Endometrial microvascular endothelial cells (primary cell): ENCODE results near the gene ALX4. TPM values are rescaled to one million over a fixed set of nuclear protein-coding genes. Genes with fewer than 3 reads are reported as not detected.

Experiments
- in situ Hi-C: cut with HindIII; loops from 2 replicates; pipeline ENCODE4 v1.10.0; 2017; ENCODE audit warnings: low sequenced_read_pairs, low pct_unique_long_range_greater_than_20kb; ENCODE audit errors: inconsistent ontology term
- total RNA-seq: library from RNA; depleted of rRNA; stranded (reverse); fragments of >200 nt; gene quantifications from one replicate; pipeline ENCODE4 v1.2.3, GENCODE V29; 2015; ENCODE audit errors: inconsistent ontology term

Gene ALX4
- total RNA-seq, 1 donor from 2014 or later, result not detected

DNA sequence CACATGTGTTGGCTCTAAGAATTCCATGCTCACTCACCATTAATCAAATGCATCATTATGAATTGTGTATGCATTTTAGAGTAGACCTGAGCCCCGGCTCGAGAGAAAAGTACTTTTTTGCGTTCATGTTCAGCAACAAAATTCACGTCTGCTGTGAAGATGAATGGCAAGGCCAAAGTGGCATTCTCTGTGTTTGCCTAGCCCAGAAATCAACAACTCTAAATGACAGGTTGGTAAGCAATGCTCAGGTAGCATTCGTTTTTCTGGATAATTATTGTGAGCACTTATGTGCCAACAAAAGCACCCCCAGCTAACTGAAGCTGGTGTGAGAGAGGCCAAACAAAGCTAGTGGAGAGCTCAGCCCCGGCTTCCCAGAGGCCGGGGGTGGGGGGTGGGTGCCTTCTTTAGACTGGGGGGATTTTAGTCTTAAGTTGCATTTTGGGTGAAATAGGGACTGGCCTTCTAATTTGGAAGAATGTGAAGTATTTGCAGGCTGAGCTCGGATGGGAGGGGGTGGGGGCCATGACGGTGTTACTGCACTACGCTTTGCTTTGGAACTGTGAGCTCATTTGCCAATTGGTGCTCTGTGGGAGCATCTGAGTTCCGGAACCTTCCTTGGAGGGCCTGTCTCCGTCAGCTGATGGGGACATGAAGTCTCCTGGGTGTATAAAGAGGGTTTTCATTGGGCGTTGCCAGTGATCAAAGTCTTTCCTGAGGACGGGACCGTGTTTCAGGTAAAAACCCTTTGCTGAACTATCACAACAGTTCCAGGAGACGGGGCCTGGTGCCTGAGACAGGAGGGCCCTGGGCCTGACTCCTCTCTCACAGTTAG, 29.0 kb upstream of the ALX4 start:
- in situ Hi-C loops, result no loop called here

- in situ Hi-C loops, result no loop called here
Observed at GRCh38 chr11:44338026-44338425, 28.1 kb upstream of the ALX4 start.

- in situ Hi-C loops, result no loop called here
Observed at GRCh38 chr11:44335919-44336318, 26.0 kb upstream of the ALX4 start.

- in situ Hi-C loops, result no loop called here
Observed at GRCh38 chr11:44335052-44335760, 25.3 kb upstream of the ALX4 start.

DNA sequence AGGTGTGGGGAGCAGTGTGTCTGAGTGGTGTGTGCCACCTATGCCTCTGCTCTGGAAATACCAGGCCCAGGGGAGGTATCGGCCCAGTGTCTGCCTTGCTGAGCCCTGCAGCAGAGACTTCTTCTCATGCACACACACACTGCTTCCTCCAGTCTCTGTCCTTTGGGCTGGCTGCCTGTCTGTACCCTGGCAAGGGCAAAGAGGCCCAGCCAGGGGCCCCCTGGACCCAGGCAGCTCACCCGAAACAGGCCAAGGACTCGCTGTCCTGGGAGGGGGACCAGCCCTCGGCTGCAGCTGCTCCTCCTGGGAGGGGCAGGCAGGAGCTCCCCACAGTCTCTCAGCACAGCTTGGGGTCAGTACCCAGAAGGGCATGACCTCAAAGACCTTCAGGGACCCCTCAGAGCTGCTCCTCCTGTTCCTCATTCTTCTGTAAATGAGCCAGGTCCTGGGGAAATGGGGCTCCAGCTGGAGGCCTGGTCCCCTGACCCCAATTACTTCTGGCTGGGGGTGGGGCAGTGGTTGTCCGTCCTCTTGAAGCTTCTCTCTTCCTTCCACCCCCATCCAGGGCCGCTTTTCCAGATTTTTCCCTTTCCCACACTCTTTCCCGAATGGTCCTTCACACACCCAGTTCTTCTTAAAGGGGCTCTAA, 24.5 kb upstream of the ALX4 start:
- in situ Hi-C loops, result no loop called here

DNA sequence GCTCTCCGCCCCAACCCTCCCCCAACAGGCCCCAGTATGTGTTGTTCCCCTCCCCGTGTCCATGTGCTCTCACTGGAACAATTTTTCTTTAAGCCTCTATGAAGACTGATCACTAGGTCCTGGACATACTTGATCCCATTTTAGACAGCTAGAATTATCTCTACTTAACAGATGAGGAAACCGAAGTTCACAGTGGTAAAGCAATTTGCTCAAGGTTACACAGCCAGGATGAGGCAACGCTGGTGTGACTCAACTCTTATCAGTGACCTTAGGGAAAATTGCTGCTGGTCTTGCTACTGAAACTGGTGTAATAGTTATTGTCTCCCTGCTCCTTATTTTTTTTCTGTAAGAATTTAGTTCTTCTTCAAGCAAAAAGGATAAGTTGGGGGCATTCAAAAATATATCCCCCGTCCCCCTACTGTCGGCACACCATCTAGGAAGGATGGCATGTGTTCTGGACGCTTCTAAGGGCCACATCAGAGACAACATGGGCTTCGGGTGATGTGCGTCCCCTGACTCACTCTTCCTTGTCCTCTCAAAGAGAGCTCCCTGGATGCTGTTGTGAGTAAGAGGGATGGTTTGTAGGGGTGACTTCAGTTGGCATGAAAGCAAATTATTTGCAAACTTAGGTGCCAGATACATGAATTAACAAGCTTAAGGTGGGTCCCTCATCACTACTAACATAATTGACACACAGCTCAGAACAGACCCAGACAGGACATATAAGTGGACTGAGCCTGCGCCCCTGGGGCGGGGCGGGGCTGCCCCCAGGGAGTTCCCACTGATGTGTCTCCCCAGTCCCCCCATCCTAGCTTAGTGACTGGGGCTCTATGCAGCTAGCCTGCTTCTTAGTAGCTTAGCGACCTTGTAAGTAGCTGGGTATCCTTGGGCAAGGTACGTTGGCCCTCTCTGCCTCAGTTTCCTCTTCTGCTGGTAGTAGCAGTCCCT, 23.6 kb upstream of the ALX4 start:
- in situ Hi-C loops, result no loop called here

DNA sequence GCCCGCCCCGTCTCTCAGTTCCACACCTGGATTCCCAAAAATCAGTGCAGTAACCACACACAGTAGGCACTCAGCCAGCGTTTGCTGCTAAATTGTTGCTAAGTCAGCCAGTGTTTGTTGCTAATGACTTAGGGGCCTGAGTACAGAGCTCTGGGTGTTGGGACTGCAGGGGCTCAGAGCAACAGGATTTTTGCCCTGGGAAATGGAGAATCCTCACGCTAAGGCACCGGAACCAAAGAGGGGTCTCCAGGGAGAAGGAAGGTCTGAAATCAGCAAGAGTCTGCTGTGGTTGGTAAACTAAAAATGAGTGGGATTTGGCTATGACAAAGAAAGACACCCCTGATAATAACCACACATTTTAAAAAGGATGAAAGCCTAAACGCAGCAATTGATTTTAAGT, 22.7 kb upstream of the ALX4 start:
- in situ Hi-C loops, result no loop called here

DNA sequence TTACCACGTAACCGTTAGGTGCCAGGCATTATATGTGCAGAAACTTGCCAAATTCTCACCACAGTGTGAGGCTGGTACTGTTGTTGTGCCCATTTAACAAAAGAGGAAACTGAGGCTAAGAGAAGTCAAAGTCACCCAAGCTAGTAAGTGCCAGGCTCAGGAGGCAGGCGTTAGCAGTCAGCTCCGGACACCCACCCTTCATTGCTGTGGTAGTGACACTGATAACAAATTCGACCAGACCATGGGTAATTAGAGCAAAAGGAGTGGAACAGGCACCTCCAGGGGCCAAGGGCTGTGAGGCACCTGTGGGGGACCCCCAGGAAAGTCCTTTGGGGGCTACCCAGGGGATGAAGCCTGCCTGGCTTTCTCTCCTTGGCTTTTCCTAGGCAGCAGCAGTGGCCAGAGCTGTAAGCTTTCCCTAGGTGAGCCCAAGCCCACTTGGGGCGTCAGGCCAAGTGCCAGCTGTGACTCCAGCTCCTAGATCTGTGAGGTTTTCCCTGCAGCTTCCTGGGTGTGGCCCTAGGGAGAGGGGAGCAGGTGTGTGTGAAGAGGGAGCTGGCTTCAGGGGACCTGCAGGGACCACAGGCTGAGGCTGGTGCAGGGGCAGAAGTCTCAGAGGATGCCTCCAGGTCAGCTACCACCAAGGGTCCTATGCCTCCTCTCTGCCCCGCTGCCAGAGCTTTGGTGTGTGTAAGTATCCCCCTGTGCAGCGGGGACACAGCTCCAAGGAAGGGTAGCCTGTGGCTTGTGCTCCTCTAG, 19.7 kb upstream of the ALX4 start:
- in situ Hi-C loops, result no loop called here

DNA sequence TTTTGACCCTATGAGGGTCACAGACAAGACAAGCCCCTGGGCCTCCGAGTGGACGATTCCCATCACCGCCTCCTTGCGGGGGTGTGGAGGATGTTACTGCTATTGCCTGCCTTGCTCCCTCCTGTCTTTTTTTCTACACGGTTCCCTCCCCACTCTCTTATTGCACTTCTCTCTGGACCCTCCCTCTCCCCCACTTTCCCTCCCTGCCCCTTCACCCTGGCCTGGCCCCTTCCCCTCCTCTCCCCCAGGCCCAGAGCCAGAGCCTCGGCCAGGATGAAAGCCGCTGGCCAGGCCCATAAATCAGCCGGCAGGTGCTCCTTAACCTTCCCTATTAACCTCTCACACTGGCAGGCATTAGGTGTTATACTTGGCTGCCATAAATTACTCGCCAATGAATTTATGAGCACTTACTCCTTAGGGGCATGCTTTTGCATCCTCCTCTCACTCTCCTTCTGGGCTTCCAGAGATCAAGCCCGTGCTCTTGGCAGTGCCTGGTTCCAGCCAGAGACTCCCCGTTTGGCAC, 18.3 kb upstream of the ALX4 start:
- in situ Hi-C loops, result no loop called here

DNA sequence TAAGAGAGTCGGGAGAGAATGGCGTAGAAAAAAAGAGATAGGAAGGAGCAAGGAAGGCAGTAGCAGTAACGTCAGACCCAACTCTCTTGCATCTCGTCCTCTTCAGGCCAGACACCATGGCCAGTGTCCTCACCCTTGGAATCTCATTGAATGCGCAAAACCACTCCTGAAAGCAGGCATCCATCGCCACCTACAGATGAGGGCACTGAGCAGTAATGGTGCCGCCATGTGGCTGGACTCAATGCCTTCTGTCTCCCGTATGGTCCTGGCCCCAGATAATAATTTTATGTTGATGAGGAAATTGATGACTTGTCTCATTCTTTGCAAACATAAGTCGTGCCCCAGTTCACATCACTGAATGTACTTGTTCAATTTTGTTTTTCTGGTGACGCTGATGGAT, 17.8 kb upstream of the ALX4 start:
- in situ Hi-C loops, result no loop called here

GRCh38 chr11:44326615-44327475, 16.9 kb upstream of the ALX4 start:
- in situ Hi-C loops, result no loop called here

DNA sequence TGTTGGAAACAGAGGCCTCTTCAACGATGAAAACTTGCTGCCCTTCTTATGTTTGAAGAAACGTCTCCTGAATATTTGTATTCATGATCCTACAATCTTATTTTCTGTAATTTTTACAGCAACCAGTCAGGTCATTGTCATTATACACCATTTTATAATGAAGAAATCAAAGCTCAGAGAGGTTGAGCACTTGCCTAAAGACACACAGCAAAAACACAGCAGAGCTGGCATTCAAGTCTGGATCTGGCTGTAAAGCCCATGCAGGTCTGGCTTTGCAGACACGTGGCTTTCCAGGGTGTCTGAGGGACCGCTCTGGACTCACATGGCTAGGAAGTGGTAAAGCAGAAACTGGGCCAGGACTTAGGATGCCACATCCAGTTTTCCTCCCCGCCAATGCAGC, 15.8 kb upstream of the ALX4 start:
- in situ Hi-C loops, result no loop called here

GRCh38 chr11:44324749-44325525, 15.0 kb upstream of the ALX4 start:
- in situ Hi-C loops, result no loop called here

DNA sequence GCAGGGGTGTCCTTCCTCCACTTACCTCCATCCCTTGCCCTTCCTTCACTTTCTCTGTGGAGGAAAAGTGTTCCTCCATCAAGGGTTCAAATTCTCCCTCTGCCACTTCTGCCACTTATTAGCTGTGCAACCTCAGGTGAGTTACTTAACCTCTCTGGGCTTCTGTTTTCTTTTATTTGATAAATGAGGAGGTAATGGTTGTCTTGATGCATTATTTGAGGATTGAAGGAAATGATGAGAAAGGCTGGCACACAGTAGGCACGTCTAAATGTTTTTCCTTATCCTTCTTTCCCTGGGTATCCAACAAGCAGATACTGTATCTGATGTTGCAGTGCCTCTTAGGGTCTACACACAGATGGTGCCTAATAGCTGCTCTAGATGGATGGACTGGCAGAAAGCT, 14.3 kb upstream of the ALX4 start:
- in situ Hi-C loops, result no loop called here

DNA sequence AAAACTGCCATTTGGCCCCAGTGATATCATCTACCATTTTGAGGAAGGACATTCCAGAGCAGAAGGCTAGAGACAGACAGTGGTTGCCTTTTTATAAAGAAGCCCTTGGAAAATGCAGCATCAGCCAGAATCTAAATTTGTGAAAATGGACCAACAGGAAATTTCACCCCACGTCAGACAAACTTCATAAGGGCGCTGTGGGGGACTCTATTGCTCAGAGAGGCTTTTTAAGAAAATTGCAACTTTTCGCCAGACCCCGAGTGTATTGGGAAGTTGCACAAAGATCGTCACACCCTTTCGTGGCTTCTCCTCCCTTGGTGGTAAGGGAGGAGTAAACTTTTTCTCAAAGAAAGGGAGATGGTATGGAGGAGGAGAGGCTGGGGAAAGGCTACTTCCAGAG, 12.3 kb upstream of the ALX4 start:
- in situ Hi-C loops, result no loop called here

DNA sequence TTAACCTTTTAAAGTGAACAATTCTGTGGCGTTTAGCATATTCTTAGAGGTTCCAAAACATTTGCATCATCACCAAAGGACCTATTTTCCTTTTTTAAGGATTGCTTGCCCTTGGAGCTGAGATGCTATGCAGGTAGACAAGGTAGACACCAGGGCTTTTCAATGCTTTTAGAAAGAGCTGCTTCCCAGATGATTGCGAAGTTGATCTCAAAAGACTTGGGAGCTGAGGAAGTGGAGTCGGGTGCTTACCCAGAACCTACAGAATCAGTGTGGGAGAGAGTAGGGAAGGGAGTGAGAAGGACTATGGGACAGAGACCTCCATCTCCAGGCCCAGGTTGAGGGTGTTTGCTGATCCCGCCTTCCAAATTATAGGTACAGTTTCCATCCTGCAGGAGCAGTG, 11.1 kb upstream of the ALX4 start:
- in situ Hi-C loops, result no loop called here
